Esophagus squamous epithelium (tissue), 4 donors: ENCODE data around the gene GCK.

Experiments
- CTCF ChIP-seq, 6 experiments: fragments of 450-650 bp in 4 of 6; fragments of 200-600 bp in 2 of 6; sonication (generic) in 2 of 6; IDR thresholded peaks; one replicate each; pipeline ENCODE4 v1.5.1; 2016 to 2019; ENCODE audit warnings: antibody characterized with exemption in 6 of 6, mild to moderate bottlenecking in 4 of 6, moderate library complexity in 4 of 6
- POLR2A ChIP-seq, 4 donors: fragments of 450-650 bp; IDR thresholded peaks; one replicate each; pipeline ENCODE4 v1.6.1; 2017; ENCODE audit warnings: antibody characterized with exemption in 4 of 4, mild to moderate bottlenecking in 4 of 4, moderate library complexity in 3 of 4

GRCh38 chr7:44189993-44190872, 994 bp upstream of the GCK start:
- no peak for TF ChIP-seq CTCF (IDR thresholded peaks at IDR 0.05)
- no peak for TF ChIP-seq POLR2A (IDR thresholded peaks at IDR 0.05)
